Osteocyte (in vitro differentiated cells): Measurements from ENCODE around the gene TRAF2. TPM values are rescaled to one million over a fixed set of nuclear protein-coding genes. Genes with fewer than 3 reads are reported as not detected.

Source experiments
- DNase-seq: peaks from one replicate; pipeline ENCODE4 v3.0.0; 2021; ENCODE audit warnings: mixed read lengths; ENCODE audit not compliant: unreplicated experiment; ENCODE audit errors: extremely low spot score
- H3K27ac Mint-ChIP-seq: one replicate; pipeline ENCODE4 v1.8.0; 2021; ENCODE audit warnings: mild to moderate bottlenecking, mixed read lengths; ENCODE audit not compliant: unreplicated experiment
- H3K27me3 Mint-ChIP-seq: one replicate; pipeline ENCODE4 v1.8.0; 2021; ENCODE audit warnings: mixed read lengths; ENCODE audit not compliant: unreplicated experiment
- H3K36me3 Mint-ChIP-seq: one replicate; pipeline ENCODE4 v1.8.0; 2021; ENCODE audit warnings: mixed read lengths; ENCODE audit not compliant: unreplicated experiment
- H3K4me1 Mint-ChIP-seq: one replicate; pipeline ENCODE4 v1.8.0; 2021; ENCODE audit warnings: mixed read lengths; ENCODE audit not compliant: unreplicated experiment
- H3K4me3 Mint-ChIP-seq: one replicate; pipeline ENCODE4 v1.8.0; 2021; ENCODE audit warnings: mild to moderate bottlenecking, moderate library complexity, mixed read lengths; ENCODE audit not compliant: unreplicated experiment
- H3K9me3 Mint-ChIP-seq: one replicate; pipeline ENCODE4 v1.8.0; 2021; ENCODE audit warnings: mixed read lengths; ENCODE audit not compliant: unreplicated experiment
- total RNA-seq: library from RNA; stranded (reverse); gene quantifications from 2 replicates; pipeline ENCODE4 v1.2.1, GENCODE V29; 2021
- TF ChIP-seq, protein P1 (sequence below): fragments of 200-600 bp; sonication (generic); IDR thresholded peaks from 2 replicates; pipeline ENCODE4 v1.5.0; 2021; ENCODE audit warnings: antibody characterized with exemption, mild to moderate bottlenecking, moderate library complexity

Gene TRAF2
- total RNA-seq, 1 donor from 2014 or later: 14.4 TPM

- no peak for DNase-seq
- Mint-ChIP-seq H3K4me3 (no peak overlapping the region), H3K36me3 (peaks cover 15% of the 10 kb centered on the region), H3K27ac (peak overlapping the region; percentile 72), H3K4me1 (peaks cover 21% of the 10 kb centered on the region), H3K9me3 (no peaks in the 10 kb centered on the region), H3K27me3 (no peaks in the 10 kb centered on the region)
- TF ChIP-seq, protein P1, sequence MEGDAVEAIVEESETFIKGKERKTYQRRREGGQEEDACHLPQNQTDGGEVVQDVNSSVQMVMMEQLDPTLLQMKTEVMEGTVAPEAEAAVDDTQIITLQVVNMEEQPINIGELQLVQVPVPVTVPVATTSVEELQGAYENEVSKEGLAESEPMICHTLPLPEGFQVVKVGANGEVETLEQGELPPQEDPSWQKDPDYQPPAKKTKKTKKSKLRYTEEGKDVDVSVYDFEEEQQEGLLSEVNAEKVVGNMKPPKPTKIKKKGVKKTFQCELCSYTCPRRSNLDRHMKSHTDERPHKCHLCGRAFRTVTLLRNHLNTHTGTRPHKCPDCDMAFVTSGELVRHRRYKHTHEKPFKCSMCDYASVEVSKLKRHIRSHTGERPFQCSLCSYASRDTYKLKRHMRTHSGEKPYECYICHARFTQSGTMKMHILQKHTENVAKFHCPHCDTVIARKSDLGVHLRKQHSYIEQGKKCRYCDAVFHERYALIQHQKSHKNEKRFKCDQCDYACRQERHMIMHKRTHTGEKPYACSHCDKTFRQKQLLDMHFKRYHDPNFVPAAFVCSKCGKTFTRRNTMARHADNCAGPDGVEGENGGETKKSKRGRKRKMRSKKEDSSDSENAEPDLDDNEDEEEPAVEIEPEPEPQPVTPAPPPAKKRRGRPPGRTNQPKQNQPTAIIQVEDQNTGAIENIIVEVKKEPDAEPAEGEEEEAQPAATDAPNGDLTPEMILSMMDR: no peak
These were observed 16.0 kb downstream of the TRAF2 start for GRCh38 chr9:136902259-136902821.

DNA sequence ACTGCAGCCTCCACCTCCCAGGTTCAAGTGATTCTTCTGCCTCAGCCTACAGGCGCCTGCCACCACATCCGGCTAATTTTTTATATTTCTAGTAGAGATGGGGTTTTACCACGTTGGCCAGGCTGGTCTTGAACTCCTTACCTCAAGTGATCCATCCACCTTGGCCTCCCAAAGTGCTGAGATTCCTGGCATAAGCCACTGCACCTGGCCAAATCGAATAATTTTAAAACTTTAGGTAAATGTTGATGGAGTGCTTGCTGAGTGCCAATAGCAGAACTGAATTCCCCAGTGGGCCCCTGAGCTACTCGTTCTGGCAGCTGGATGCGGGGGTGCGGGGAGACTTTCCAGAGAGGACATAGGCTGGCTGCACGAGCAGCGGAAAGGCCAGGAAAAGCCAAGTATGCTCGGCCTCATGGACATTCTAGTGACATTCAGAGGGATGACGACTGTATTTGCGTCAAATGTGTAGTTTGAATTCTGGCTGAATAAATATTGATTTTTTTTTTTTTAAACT is 16.8 kb downstream of the TRAF2 start:
- TF ChIP-seq, protein P1: no peak
- peaks cover 21% of the 10 kb centered on the region for H3K4me1 Mint-ChIP-seq
- peak overlapping the region; percentile 54 for H3K27ac Mint-ChIP-seq
- no peak for DNase-seq
- H3K9me3 Mint-ChIP-seq: no peaks in the 10 kb centered on the region
- H3K36me3 Mint-ChIP-seq: peaks cover 18% of the 10 kb centered on the region
- no peak overlapping the region for H3K4me3 Mint-ChIP-seq
- no peaks in the 10 kb centered on the region for H3K27me3 Mint-ChIP-seq

GRCh38 chr9:136906266-136906665 is 19.9 kb downstream of the TRAF2 start:
- Mint-ChIP-seq H3K27me3 (no peaks in the 10 kb centered on the region), H3K4me3 (no peak overlapping the region), H3K4me1 (peaks cover 14% of the 10 kb centered on the region), H3K27ac (no peak overlapping the region), H3K9me3 (no peaks in the 10 kb centered on the region), H3K36me3 (peaks cover 10% of the 10 kb centered on the region)
- DNase-seq: no peak
- TF ChIP-seq, protein P1: no peak

DNA sequence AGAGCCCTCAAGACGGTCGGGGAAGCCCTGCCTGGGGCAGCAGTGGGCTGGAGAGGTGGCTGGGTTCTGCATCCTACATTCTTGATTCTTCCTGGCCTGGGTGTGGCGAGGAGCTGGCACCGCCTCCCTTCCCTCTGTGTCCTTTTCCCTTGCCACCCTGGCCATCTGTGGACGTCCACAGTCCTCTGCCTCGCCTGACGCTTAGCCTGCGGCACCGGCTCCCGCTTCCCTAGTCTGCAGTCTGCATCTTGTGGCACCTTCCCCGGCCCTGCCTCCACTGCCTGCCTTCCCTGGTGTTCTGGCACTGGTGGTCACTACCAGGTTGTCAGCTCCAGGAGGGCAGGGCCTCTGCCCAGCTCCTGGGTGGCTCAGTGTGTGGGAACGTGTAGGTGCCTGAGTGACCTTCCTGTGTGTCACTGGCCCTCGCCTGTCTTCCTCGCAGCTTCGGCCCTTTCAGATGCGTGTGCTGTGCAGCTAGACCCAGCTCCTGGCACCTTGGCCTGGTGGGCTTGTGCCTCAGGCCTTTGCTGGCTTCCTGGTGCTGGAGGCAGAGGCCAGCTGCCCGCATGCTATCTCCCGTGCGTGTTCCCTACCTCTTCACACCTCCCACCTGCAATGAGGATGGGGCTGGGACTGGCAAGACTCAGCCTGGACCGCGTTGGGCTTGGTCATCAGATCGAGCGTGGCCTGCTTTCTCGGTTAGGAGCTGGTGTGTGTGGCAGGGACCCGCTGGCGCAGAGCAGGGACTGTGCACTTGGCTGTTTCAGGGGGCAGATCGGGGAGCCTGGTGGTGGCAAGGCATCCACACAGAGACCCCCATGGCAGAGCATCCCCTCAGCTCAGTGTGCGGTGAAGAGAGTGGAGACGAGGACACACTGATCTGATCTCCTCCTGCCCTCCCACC is 20.9 kb downstream of the TRAF2 start:
- no peak overlapping the region for H3K27ac Mint-ChIP-seq
- H3K36me3 Mint-ChIP-seq: peaks cover 10% of the 10 kb centered on the region
- peaks cover 4% of the 10 kb centered on the region for H3K4me1 Mint-ChIP-seq
- no peak for DNase-seq
- H3K27me3 Mint-ChIP-seq: no peaks in the 10 kb centered on the region
- H3K9me3 Mint-ChIP-seq: no peaks in the 10 kb centered on the region
- TF ChIP-seq, protein P1: no peak
- H3K4me3 Mint-ChIP-seq: no peak overlapping the region
